Fibroblast of skin of abdomen (primary cell): Measurements from ENCODE around the gene CAPNS1.
"Not testable (repeated sequence)": the region's sequence is repeated elsewhere in the genome, so short reads cannot be mapped to it uniquely, and the experiment has no call there.

ENCODE experiments used
- DNase-seq: peaks from one replicate; pipeline ENCODE4 v3.0.0-alpha.2; 2013

Gene CAPNS1

DNA sequence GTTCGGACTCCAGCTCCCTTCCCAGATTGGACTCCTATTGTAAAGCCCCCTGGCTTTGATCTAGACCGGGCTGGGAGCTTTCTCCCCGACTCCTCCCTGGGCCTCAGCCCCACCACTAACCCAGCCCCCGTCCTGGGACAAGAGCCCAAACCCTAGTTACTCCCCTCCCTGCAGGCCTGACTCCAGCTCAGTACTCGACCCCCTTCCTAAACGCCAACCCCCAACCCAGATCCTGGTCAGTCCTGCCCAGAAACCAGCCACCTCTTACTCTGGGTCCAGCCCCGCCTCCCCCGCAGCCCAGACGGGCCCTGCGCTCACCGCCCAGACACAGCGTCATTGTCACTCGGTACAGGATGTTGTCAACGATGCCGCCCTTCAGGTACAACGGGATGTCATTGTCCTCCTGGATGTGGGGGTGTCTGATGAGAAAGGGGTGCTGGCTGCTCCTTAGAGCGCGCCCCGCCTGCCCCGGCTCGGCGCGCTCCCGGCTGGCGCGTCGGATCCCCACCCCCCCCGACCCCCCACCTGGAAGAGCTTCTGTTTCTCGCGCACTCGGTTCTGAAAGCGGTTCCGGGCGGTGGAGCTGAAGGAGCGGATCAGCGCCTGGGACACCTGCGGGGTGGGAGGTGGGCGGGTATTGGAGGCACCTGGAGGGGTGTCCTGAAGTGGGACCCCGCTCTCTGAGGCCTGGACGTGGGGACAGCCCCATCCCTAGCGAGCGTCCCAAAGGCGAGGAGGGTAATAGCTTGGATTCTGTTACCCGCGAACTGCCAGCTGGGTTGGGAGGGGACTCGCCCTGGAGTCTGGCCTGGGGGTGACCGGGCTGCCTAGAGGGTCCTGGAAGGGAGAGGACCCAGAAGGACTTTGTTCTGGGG lies 11.5 kb downstream of the CAPNS1 start:
- no peak for DNase-seq

DNA sequence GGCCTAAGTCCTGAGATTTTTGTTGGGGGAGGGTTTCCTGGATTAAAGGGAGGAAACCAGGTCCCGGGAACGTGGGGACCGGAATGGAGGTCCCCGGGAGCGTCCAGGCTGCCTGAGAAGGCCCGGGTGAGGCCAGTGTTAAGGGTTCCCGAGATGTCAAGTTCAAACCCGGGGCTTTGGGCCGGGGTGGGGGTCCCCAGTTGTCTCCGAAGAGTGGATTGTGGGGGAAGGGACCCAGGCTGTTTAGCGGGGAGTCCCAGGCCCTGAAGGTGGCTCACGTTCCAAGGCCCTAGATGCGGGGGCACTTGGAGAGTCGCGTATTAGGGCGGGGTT lies 12.1 kb downstream of the CAPNS1 start:
- DNase-seq = no peak

DNA sequence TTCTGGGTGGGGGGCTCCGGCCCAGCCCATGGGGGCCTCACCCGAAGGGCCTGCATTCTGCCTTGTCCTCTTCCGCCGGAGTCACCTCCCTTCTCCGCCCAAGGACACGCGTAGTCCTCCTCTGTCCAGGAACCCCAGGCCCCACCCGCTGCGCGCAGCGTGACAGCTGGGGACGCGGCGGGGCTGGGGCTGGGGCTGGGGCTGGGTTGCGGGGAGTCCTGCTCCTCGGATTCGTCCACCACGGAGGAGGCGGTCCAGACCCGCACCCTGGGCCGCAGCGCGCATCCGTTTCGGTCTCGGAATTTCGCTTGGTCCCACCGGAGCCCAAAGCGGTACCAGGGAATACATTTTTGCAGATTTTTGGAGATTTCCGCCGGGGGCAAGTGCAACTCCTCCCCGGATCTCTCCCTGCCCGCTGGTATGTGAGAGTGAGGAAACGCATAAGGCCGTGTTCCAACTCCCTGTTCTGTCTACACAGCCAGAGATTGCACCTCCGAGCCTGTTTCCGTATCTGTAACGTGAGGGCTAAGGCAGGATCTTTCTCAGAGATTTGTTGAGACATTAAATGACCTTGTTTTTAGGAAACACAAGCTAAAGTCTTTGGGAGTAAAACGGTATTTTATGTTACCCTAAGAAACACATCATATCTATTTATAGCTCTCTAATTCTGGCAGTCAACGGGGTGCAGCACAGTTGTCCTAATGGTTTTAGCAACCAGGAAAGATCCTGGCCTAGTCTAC lies 12.7 kb downstream of the CAPNS1 start, which contains the start of gene COX7A1:
Gene COX7A1, minus strand, starts transcription at position 96 of the 740 bp plus-strand sequence. Its CDS starts 40 bp downstream, at position 56.
- peak; percentile 14 for DNase-seq

DNA sequence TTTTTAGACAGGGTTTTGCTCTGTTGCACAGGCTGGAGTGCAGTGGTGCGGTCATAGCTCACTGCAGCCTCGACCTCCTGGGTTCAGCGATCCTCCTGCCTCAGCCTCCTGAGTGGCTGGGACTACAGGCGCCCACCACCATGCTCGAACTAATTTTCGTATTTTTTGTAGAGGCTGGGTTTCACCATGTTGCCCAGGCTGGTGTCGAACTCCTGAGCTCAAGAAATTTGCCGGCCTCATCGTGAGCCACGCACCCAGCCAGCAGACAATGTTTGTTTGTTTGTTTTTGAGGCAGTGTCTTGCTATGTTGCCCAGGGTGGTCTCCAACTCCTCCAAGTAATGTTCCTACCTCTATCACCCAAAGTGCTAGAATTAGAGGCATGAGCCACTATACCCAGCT lies 13.3 kb downstream of the CAPNS1 start:
- no peak for DNase-seq

DNA sequence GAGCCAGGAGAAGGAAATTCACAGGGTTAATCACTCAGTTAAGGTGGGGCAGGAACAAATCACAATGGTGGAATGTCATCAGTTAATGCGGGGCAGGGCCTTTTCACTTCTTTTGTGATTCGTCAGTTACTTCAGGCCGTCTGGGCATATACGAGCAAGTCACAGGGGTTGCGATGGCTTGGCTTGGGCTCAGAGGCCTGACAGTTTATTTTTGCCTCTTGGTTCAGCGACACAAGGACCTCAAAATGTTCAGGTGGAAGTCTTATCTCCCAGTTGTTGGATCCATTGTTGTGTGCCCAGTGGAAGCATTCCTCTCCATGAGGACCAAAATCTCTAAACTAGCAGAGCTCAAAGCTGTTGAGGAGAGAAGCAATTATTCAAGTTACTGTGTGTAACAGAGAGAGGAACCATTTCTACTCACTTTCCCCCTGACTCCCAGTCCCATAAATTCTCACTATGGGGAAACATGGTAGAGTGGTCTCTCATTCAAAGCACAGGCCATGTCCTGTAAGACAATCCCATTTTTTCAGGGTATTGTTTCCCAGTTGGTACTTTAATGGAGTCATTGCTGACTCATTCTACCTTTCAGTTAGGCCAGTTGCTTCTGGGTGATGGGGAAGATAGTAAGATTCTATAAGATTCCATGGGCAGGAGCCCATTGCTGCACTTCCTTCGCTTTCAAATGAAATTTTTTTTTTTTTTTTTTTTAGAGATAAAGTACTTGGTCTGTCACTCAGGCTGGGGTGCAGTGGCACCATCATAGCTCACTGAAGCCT lies 21.1 kb downstream of the CAPNS1 start:
- DNase-seq = no peak

DNA sequence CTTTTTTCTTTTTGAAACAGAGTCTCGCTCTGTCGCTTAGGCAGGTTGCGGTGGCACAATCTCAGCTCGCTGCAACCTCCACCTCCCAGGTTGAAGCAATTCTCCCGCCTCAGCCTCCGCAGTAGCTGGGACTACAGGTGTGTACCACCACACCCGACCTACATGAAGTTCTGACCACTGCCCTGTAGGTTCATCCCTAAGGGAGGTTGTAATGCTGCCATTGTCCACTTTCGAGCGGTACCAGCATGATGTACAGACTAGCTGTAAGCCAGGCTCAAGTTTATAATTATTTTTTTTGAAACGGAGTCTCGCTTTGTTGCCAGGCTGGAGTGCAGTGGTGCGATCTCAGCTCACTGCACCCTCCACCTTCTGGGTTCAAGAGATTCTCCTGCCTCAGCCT lies 23.9 kb downstream of the CAPNS1 start:
- no peak for DNase-seq

DNA sequence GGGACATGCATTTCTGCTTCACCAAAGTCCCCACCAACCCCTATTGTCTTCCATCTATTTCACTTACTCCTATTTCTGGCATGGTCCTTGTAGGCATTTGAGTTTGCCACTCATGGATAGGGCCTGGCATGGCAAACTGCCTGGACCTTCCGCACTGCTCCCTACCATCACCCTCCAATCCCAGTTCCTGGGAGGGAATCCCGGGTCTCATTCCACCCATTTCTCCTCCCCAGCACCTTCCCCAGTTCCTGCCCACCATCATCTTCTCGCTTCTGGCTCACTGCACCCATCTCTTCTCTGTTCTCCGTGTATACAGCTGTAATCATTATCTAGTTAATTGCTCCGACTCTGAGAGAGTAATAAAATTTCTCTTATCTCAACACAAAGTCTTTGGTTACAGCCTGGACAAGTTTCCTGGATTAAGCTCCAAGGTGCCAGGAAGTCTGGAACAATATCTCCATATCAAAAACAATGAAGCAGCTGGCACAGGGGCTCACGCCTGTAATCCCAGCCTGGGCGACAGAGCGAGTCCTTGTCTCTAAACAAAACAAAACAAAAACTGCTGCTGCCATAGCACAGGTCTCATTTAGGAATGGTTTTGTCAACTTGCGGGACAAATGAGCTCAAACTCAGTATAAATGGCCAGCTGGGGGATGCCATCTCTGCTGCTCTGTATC lies 29.4 kb downstream of the CAPNS1 start:
- DNase-seq = no peak

DNA sequence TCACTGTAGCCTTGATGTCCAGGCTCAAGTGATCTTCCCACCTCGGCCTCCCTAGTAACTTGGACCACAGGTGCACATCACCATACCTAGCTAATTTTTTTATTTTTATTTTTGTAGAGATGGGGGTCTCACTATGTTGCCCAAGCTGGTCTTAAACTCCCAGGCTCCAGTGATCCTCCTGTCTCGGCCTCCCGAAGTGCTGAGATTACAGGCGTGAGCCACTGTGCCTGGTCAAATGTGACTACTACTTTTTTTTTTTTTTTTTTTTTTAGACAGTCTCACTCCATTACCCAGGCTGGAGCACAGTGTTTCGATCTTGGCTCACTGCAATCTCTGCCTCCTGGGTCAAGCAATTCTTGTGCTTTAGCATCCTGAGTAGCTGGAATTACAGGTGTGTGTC lies 33.0 kb downstream of the CAPNS1 start:
- DNase-seq = no peak

DNA sequence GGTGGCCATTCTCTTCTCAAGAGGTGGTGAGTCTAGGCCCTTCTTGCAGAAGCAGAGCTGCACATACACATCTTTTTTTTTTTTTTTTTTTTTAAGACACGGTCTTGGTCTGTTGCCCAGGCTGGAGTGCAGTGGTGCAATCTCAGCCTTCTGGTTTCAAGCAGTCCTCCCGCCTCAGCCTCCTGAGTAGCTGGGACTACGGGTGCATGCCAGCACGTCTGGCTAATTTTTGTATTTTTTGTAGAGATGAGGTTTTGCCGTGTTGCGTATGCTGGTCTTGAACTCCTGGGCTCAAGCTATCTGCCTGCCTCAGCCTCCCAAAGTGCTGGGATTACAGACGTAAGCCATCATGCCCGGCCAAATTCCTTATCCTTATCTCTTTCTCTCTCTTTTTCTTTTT lies 34.0 kb downstream of the CAPNS1 start:
- not testable (repeated sequence) for DNase-seq

DNA sequence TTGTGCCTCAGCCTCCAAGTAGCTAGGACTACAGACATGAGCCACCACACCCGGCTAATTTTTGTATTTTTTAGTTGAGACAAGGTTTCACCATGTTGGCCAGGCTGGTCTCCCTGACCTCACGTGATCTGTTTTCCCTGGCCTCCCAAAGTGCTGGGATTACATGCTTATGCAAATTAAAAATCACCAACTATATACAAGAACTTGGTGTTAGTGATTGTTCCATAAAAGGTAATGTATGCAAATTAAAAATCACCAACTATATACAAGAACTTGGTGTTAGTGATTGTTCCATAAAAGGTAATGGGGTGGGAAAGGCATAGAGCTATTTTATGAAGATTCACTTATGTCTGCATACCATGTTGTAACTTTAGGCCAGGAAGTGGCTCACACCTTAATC lies 39.2 kb downstream of the CAPNS1 start:
- not testable (repeated sequence) for DNase-seq

DNA sequence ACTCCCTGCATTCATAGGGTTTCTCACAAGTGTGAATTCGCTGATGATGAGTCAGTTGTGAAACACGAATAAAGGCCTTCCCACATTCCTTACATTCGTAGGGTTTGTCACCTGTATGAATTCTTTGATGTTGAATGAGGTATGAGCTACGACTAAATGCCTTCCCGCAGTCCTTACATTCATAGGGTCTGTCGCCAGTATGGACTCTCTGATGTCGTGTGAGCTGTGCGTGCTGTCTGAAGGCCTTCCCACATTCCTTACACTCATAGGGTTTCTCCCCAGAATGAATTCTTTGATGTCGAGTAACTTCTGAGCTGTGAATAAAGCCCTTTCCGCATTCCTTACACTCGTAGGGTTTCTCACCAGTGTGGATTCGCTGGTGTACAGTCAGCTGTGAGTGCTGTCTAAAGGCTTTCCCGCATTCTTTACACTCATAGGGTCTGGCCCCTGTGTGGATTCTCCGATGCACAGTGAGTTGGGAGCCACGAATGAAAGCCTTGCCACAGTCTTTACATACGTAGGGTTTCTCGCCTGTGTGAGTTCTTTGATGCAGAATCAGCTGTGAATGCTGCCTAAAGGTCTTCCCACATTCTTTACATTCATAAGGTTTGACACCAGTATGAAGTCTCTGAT lies 42.9 kb downstream of the CAPNS1 start:
- peak; percentile 90 for DNase-seq

DNA sequence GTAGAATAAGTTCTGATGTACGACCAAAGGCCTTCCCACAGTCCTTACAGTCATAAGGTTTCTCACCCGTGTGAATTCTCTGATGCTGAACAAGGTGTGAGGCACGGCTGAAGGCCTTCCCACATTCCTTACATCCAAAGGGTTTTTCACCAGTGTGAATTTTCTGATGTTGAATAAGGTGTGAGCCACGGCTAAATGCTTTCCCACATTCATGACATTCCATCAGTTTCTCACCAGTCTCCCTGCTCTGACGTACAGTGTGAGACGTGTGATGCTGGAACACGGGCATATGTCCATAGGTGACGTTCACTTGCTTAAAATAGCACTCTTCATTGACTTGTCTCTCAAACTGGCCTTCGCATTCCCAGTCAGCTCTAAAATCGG lies 43.4 kb downstream of the CAPNS1 start:
- no peak for DNase-seq

DNA sequence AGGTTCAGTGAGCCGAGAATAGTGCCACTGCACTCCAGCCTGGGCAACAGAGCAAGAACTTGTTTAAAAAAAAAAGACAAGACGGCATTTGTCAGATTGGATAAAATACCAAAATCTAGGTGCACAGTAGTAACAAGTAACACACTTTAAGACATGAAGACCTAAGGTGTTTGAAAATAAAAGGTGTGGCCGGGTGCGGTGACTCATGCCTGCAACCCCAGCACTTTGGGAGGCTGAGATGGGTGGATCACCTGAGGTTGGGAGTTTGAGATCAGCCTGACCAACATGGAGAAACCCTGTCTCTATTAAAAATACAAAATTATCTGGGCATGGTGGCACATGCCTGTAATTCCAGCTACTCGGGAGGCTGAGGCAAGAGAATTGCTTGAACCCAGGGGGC lies 46.9 kb downstream of the CAPNS1 start:
- DNase-seq = not testable (repeated sequence)

DNA sequence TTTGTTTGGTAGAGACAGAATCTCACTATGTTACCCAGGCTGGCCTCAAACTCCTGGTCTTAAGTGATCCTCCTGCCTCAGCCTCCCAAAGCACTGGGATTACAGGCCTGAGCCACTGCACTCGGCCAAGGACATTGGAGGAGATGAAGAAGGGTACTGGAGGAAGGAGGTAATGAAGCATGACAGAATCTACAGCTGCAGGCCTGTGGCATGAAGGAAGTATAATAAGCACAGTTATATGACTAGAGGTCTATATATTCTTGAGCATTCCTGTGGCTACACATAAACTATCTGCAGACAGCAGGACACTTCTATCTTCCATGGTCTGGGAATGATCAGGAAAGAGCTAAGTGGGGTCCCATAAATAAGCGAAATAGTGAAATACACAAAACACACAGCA lies 56.4 kb downstream of the CAPNS1 start:
- DNase-seq = peak; percentile 29

DNA sequence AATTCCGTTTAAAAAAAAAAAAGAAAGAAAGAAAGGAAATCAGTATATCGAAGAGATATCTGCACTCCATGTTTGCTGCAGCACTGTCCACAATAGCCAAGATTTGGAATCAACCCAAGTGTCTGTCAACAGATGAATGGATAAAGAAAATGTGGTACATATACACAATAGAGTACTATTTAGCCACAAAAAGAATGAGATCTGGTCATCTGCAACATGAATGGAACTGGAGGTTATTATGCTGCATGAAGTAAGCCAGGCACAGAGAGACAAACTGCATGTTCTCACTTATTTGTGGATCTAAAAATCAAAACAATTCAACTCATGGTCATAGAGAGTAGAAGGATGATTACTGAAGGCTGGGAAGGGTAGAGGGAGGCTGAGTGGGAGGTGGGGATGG lies 58.3 kb downstream of the CAPNS1 start:
- no peak for DNase-seq
